Metanephros (tissue), 1 donor: ENCODE measurements around the gene ZNF479. TPM values are rescaled to one million over a fixed set of nuclear protein-coding genes. Genes with fewer than 3 reads are reported as not detected.

Experiments used
- total RNA-seq: library from RNA; depleted of rRNA; stranded (reverse); fragments of >200 nt; gene quantifications from one replicate; pipeline ENCODE4 v1.2.3, GENCODE V29; 2014

The ZNF479 gene
- total RNA-seq, result not detected

DNA sequence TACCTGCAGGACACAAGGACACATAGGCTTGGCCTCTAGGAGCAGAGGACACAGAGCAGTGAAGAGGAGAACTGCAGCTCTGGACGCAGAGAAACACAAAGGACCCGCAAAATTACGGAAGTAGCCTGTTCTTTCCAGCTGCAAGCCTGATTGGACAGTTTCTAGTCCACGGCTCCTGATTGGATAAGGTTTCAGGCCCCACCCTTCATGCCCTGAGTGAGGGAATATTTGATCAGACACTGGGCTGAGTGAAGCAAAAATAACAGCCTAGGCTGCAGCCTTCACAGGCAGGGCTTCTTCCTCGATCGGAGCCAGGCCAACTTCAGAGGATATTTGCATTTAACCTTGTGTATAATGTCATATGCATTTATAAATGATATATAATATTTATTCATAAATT lies at the start of gene ZNF479:
Gene ZNF479 (minus strand): TSS at position 101 of the 400 bp plus-strand sequence. CDS start 112 bp downstream, outside the sequence.

